ENCODE measurements around the gene DDX47.
"Not testable (repeated sequence)": the region's sequence is repeated elsewhere in the genome, so short reads cannot be mapped to it uniquely, and the experiment has no call there.

Gene DDX47

GRCh38 chr12:12788675-12789368, 24.3 kb upstream of the DDX47 start:
- peak; percentile 57 for DNase-seq
- Mint-ChIP-seq H3K4me3 (peak overlapping the region; percentile 83), H3K36me3 (ENCODE audit: low read depth) (no peaks in the 10 kb centered on the region), H3K27me3 (no peaks in the 10 kb centered on the region), H3K27ac (peak overlapping the region; percentile 95), H3K9me3 (no peaks in the 10 kb centered on the region), H3K4me1 (ENCODE audit: low read depth) (peaks cover 35% of the 10 kb centered on the region)

- H3K4me3 Mint-ChIP-seq = no peak overlapping the region
- no peak overlapping the region for H3K27ac Mint-ChIP-seq
- peaks cover 26% of the 10 kb centered on the region for H3K4me1 Mint-ChIP-seq (ENCODE audit: low read depth)
- H3K9me3 Mint-ChIP-seq = no peaks in the 10 kb centered on the region
- no peaks in the 10 kb centered on the region for H3K27me3 Mint-ChIP-seq
- no peaks in the 10 kb centered on the region for H3K36me3 Mint-ChIP-seq (ENCODE audit: low read depth)
- DNase-seq = no peak
Observed at GRCh38 chr12:12790956-12791355, 22.2 kb upstream of the DDX47 start.

- H3K4me3 Mint-ChIP-seq = no peak overlapping the region
- DNase-seq = no peak
- H3K36me3 Mint-ChIP-seq (ENCODE audit: low read depth) = no peaks in the 10 kb centered on the region
- H3K4me1 Mint-ChIP-seq (ENCODE audit: low read depth) = peaks cover 19% of the 10 kb centered on the region
- no peaks in the 10 kb centered on the region for H3K27me3 Mint-ChIP-seq
- no peak overlapping the region for H3K27ac Mint-ChIP-seq
- no peaks in the 10 kb centered on the region for H3K9me3 Mint-ChIP-seq
Observed at GRCh38 chr12:12791756-12792369, 21.3 kb upstream of the DDX47 start.

- Mint-ChIP-seq H3K4me1 (ENCODE audit: low read depth) (peaks cover 16% of the 10 kb centered on the region), H3K36me3 (ENCODE audit: low read depth) (no peaks in the 10 kb centered on the region), H3K4me3 (no peak overlapping the region), H3K9me3 (no peaks in the 10 kb centered on the region), H3K27me3 (no peaks in the 10 kb centered on the region), H3K27ac (no peak overlapping the region)
- DNase-seq = no peak
Observed at GRCh38 chr12:12792421-12792820, 20.7 kb upstream of the DDX47 start.

GRCh38 chr12:12794686-12795085, 18.5 kb upstream of the DDX47 start:
- Mint-ChIP-seq H3K27ac (no peak overlapping the region), H3K9me3 (no peaks in the 10 kb centered on the region), H3K4me3 (no peak overlapping the region), H3K4me1 (ENCODE audit: low read depth) (no peaks in the 10 kb centered on the region), H3K36me3 (ENCODE audit: low read depth) (no peaks in the 10 kb centered on the region), H3K27me3 (no peaks in the 10 kb centered on the region)
- DNase-seq = no peak

- H3K9me3 Mint-ChIP-seq = no peaks in the 10 kb centered on the region
- no peak for DNase-seq
- no peak overlapping the region for H3K4me3 Mint-ChIP-seq
- no peaks in the 10 kb centered on the region for H3K27me3 Mint-ChIP-seq
- H3K36me3 Mint-ChIP-seq (ENCODE audit: low read depth) = no peaks in the 10 kb centered on the region
- no peak overlapping the region for H3K27ac Mint-ChIP-seq
- peaks cover 5% of the 10 kb centered on the region for H3K4me1 Mint-ChIP-seq (ENCODE audit: low read depth)
Observed at GRCh38 chr12:12796171-12796570, 17.0 kb upstream of the DDX47 start.

GRCh38 chr12:12796928-12797793, 16.0 kb upstream of the DDX47 start:
- no peak overlapping the region for H3K4me3 Mint-ChIP-seq
- no peak overlapping the region for H3K27ac Mint-ChIP-seq
- peaks cover 8% of the 10 kb centered on the region for H3K4me1 Mint-ChIP-seq (ENCODE audit: low read depth)
- H3K27me3 Mint-ChIP-seq = no peaks in the 10 kb centered on the region
- no peaks in the 10 kb centered on the region for H3K9me3 Mint-ChIP-seq
- DNase-seq = no peak
- no peaks in the 10 kb centered on the region for H3K36me3 Mint-ChIP-seq (ENCODE audit: low read depth)

GRCh38 chr12:12797794-12798152, 15.4 kb upstream of the DDX47 start:
- DNase-seq = no peak
- Mint-ChIP-seq H3K36me3 (ENCODE audit: low read depth) (no peaks in the 10 kb centered on the region), H3K9me3 (no peaks in the 10 kb centered on the region), H3K4me1 (ENCODE audit: low read depth) (peaks cover 12% of the 10 kb centered on the region), H3K27ac (no peak overlapping the region), H3K4me3 (no peak overlapping the region), H3K27me3 (no peaks in the 10 kb centered on the region)

- Mint-ChIP-seq H3K4me3 (no peak overlapping the region), H3K36me3 (ENCODE audit: low read depth) (no peaks in the 10 kb centered on the region), H3K9me3 (no peaks in the 10 kb centered on the region), H3K27me3 (no peaks in the 10 kb centered on the region), H3K27ac (no peak overlapping the region), H3K4me1 (ENCODE audit: low read depth) (peaks cover 19% of the 10 kb centered on the region)
- no peak for DNase-seq
Observed at GRCh38 chr12:12798480-12798879, 14.7 kb upstream of the DDX47 start.

GRCh38 chr12:12799163-12799920, 13.8 kb upstream of the DDX47 start:
- no peak overlapping the region for H3K27ac Mint-ChIP-seq
- H3K4me3 Mint-ChIP-seq = no peak overlapping the region
- DNase-seq = no peak
- H3K4me1 Mint-ChIP-seq (ENCODE audit: low read depth) = peaks cover 28% of the 10 kb centered on the region
- no peaks in the 10 kb centered on the region for H3K36me3 Mint-ChIP-seq (ENCODE audit: low read depth)
- no peaks in the 10 kb centered on the region for H3K27me3 Mint-ChIP-seq
- H3K9me3 Mint-ChIP-seq = no peaks in the 10 kb centered on the region

- DNase-seq = no peak
- no peaks in the 10 kb centered on the region for H3K27me3 Mint-ChIP-seq
Observed at GRCh38 chr12:12800406-12801180, 12.6 kb upstream of the DDX47 start.

GRCh38 chr12:12801656-12802055, 11.5 kb upstream of the DDX47 start:
- H3K27me3 Mint-ChIP-seq; H3K36me3 Mint-ChIP-seq (ENCODE audit: low read depth); H3K4me3 Mint-ChIP-seq; H3K27ac Mint-ChIP-seq; H3K9me3 Mint-ChIP-seq; DNase-seq: not testable (repeated sequence)
- peaks cover 42% of the 10 kb centered on the region for H3K4me1 Mint-ChIP-seq (ENCODE audit: low read depth)

More at GRCh38 chr12:12800406-12801180, 12.6 kb upstream of the DDX47 start:
- H3K27ac Mint-ChIP-seq = no peak overlapping the region
- H3K4me1 Mint-ChIP-seq (ENCODE audit: low read depth) = peaks cover 35% of the 10 kb centered on the region
- no peaks in the 10 kb centered on the region for H3K9me3 Mint-ChIP-seq
- no peak overlapping the region for H3K4me3 Mint-ChIP-seq
- no peaks in the 10 kb centered on the region for H3K36me3 Mint-ChIP-seq (ENCODE audit: low read depth)

- H3K27me3 Mint-ChIP-seq = no peaks in the 10 kb centered on the region
- peak; percentile 37 for DNase-seq
- H3K4me1 Mint-ChIP-seq (ENCODE audit: low read depth) = peaks cover 56% of the 10 kb centered on the region
- H3K9me3 Mint-ChIP-seq = no peaks in the 10 kb centered on the region
- H3K36me3 Mint-ChIP-seq (ENCODE audit: low read depth) = no peaks in the 10 kb centered on the region
- H3K4me3 Mint-ChIP-seq = no peak overlapping the region
- H3K27ac Mint-ChIP-seq = peak overlapping the region; percentile 35
Observed at GRCh38 chr12:12803186-12803585, 10.0 kb upstream of the DDX47 start.

- Mint-ChIP-seq H3K4me3 (no peak overlapping the region), H3K27me3 (no peaks in the 10 kb centered on the region), H3K4me1 (ENCODE audit: low read depth) (peaks cover 64% of the 10 kb centered on the region), H3K27ac (peak overlapping the region; percentile 42), H3K9me3 (no peaks in the 10 kb centered on the region), H3K36me3 (ENCODE audit: low read depth) (no peaks in the 10 kb centered on the region)
- no peak for DNase-seq
Observed at GRCh38 chr12:12804011-12804410, 9.1 kb upstream of the DDX47 start.

All from activated T-cell treated with anti-CD3 and anti-CD28 coated beads, Interleukin-2, amount 50 U/mL, for 24 hours (primary cell).